NCI-H2107 treated with DMSO at 0.1 percent for 48 hours (cell line): Measurements from ENCODE around the gene IFNA14.
"Not testable (repeated sequence)": the region's sequence is repeated elsewhere in the genome, so short reads cannot be mapped to it uniquely, and the experiment has no call there.

Experiments
- DNase-seq: peaks from one replicate; lab custom pipeline; 2025; ENCODE audit not compliant: unreplicated experiment; lab: John Stamatoyannopoulos, UW

IFNA14 gene

DNA sequence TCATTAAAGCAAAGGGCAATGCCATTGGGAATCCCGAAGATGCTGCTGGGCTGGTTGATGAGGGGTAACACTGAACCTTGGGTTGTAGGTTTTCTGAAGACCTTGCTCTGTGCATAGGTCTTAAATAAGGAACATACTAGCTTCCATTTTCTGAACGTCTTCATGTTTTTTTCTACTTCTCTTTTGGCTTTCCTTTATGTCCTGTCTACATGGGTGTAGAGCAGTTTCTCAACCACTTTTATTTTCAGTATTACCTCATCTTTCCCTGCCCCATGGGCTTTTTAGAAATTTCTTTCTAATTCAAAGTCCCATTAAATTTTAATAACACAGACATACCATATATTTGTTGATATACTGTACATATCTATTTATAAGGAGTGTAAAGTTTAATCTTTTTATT, at the start of gene IFNA14:
TSS of gene IFNA14 (minus strand) at position 95 of the 400 bp plus-strand sequence. CDS start at position 25, 70 bp downstream.
- DNase-seq = no peak

DNA sequence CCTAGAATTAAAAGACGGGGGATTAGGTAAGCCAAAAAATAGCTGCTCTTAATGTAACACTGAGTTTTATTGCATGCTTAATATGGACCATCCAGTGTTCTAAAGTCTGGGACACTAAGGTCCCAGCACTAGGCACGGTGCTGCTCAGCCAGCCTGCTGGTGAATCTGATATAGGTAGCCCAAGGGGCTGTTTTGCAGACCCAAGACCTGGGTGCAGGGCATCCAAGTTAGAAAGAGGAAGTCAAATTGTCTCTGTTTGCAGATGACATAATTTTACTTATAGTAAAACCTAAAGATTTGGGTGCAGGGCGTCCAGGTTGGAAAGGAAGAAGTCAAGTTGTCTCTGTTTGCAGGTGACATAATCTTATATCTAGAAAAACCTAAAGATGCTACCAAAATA, 47.5 kb upstream of the IFNA14 start:
- DNase-seq = no peak

DNA sequence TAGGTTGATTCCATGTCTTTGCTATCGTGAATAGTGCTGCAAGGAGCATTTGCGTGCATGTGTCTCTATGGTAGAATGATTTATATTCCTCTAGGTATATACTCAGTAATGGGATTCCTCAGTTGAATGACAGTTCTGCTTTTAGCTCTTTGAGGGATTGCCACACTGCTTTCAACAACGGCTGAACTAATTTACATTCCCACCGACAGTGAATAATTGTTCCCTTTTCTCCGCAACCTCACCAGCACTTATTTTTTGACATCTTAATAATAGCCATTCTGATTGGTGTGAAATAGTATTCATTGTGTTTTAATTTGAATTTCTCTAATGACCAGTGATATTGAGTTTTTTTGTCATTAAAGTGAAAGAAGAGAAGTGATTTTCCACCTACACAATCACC, 46.9 kb upstream of the IFNA14 start:
- DNase-seq = no peak

DNA sequence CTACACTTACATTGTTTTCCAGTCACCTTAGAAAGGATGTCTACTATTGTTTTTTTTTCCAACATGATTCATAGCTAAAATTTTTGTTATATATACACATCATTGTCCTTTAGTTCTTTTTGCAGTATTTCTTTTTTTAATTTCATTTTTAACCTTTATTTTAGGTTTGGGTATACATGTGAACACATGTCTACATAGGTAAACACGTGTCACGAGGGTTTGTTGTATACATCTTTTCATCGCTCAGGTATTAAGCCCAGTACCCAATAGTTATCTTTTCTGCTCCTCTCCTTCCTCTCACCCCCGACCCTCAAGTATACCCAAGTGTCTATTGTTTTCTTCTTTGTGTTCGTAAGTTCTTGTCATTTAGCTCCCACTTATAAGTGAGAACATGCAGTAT, 46.3 kb upstream of the IFNA14 start:
- DNase-seq = no peak

DNA sequence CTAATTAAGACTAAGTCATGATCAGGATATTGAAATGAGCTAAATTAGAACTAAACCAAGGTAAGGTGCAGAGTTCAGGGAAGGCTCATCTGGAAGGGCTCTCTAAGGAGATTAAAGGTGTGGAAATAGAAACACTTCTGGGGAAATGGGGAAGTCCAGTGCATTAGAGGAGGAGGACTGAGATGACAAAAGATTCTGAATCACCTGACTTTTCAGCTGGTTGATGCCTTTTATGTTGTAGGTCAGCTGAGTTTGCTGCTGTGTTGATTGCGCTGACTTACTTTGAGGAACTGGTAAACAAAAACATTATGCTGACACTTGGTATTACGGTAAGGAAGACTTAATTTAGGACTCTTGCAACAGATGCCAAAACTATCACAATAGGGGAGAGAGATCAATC, 41.5 kb upstream of the IFNA14 start:
- no peak for DNase-seq

DNA sequence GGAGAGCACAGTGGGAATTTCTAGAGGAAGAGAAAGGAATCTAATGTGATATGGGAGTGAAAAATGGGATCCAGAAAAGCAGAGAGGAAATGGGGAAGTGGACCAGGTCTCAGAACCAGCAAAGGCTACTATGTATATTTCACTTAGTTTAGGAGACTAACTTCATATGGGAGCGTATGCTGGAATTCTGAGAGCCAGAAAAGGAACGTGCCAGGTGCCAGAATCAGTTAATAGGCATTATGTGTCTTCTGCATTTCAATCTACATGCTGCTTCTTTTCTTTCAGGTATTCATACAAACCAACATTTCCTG, 28.5 kb upstream of the IFNA14 start:
- DNase-seq = no peak

DNA sequence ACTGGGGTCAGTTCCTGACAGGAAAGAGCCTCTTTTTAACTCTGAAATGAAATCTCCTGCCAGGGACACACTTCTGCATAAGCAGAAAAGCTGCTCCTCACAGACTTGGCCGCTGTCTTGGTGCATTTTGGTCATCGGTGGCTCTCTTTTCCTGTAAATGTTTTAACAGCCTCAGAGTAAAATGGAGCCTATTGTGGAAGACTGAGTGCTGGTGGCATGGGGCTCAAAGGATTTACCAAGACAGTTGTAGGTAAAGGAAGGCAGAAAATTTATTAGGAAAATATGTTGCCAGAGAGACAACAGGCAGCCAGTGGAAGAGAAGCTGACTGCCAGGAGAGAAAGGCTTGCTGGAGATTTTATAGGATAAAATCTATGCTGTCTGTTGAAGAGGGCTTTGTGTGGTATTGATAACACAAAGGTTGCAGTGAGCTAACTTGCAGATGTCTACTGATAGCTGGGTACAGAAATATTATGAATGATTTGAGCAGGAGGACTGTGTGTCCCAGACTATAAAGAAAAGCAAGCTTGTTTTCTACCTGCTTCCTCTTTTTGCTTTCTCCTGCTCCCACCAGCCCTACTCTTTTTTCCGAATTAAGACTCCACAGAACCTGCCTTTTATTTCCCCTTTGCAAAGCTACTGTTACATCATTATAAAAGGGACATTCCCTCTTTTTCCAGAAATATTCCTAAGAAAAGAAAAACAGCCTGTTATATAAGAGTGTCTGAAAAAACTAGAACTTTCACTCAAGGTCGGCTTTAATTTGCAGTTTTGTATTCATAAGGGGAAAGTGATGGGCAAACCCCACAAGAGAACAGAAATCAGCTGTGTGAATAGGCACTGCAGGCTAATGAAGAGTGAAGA, 27.9 kb upstream of the IFNA14 start:
- DNase-seq = no peak

DNA sequence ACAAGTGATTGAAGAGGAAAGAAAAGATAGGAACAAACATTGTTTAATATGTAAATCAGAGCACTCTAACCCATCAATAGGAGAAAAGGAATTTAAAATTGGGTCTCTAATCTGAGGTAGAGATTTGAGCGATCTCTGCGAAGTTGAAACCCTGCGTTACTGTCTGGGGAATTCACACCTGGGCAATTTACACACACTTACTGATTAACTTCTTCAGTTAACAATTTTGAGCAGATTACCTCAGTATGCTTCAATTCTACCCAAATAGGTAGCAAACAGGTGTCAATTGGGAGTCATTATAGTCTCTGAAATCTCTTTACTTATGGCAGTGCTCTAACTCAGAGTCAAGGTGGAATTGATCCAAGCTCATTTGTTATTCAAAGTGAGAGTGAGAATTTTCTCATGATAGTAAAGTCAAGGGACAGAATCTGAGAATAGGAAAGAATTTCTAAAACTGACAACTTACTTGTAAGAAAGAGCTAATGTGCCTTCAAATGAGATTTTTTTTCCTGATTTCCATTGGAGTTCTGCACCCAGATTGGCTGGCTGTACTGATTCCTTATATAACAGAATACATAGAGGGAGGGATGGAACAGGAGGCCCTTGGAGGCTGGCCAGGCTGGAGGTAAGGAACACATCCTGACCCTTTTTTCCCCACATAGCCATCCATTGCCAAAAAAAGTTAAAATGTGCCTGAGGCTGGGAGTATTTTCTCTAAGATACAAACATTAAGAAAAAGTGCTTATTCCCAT, 27.1 kb upstream of the IFNA14 start:
- no peak for DNase-seq

DNA sequence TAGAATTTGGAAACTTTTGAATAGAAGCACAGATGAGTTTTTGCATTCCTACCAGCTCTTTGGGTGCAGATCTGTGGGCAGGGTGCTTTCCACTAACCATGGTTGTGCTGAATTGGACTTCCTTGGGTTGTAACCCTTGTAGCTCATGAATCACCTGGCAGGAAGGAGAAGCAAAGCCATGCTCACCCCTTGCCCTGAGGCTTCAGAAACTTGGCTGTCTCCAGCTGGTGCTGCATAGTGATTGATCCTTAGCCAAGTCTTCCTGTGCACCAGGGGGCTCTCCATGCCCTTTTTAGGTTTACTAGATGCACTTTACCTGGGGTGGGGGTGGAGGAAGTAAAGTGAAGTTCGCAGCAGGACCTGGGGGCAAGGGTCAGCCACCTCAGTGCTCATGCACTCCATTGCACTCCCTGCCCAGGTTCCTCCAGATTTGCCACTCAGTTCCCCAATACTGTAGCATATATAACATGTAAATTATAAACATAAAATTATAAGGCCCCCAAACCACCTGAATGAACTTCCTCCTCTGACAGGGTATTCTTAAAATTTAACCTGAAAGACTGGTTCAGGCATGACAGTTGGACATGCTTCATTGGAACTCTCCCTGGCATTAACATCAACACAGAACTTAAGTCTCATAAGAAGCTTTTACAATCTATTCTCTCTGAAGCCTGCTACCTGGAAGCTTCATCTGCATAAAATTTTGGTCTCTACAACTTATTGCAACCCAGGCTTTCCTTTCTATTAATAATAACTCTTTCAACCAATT, 25.8 kb upstream of the IFNA14 start:
- DNase-seq = no peak

DNA sequence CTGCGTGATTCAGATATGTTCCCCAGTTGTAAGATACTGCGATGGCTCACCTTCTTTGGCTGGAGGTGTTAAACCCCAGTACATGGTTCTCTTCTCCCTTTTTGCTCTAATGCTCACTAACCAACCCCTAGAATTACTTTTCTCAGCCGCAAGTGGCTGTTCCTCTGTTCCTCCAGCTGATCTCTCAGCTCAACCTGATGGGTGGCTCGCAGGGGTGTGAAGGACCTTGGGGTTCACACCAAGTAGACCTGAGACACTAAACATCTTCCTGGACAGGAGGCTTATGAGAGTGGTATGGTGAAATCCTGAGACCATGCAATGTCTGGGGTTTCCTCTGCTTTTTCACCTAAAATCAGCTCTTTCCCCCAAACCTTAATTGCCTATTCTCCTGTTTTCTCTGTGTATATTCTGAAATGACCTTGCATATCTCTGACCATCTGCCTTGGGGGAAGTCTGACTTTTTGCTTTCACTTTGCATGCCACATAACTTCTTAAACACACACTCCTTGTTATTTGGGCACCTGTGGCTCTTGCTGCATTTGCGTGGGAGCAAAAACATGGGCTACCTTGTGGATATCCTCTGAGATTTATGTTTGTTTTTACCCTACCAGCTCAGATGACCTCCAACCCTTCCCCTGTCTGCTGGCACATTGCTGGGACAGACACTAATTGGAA, 15.9 kb upstream of the IFNA14 start:
- no peak for DNase-seq

DNA sequence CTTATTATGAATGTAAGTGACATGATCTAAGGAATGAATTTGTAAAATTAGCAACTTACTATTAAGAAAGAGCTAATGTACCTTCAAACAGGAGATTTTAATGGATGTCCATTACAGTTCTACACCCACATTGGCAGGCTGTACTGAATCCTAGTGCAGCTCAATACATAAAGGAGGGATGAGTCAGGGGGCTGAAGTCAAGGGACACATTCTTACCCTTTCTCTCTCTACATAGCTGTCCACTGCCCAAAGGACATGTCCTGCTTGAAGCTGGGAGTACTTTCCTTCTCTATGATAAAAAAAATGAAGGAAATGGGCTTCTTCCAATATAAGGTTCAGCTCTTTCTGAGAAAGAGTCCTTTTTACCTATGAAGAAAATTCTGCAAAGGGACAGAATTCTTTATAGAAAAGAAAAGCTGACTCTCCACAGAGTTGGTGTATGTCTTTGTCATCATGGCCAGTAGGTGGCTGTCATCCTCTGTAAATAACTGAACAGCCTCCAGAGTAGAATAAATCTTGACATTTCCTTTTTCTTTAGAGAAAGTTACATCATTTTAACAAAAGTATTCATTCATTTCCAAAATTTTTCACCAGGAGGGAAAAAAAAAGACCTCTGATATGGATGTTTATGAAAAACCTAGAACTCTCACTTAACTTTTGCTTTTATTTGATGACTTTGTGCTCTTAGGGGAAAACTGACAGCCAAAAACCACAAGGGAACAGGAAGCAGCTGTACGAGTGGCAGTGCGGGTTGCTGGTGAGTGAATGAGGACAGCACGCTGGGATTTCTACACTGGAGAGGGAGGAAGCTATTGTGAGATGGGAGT, 13.1 kb upstream of the IFNA14 start:
- peak; percentile 28 for DNase-seq

DNA sequence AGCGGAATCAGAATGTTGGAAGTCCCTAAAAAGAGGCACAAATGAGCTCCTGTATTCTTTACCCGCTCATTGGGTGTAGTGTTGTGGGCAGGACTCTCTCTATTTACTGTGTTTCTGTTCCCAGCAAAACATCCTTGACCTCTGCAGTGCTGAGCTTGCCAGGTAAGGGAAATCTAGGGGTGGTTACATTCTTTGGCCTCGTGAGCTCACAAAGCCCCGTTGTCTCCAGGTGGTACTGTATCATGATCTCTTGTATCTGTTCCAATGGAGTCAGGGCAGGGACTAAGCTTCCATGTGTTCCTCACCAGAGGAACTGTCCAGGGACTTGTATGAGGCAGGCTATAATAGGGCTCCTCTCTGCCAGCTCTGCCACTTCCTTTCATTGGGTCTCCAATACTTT, 11.8 kb upstream of the IFNA14 start:
- no peak for DNase-seq

DNA sequence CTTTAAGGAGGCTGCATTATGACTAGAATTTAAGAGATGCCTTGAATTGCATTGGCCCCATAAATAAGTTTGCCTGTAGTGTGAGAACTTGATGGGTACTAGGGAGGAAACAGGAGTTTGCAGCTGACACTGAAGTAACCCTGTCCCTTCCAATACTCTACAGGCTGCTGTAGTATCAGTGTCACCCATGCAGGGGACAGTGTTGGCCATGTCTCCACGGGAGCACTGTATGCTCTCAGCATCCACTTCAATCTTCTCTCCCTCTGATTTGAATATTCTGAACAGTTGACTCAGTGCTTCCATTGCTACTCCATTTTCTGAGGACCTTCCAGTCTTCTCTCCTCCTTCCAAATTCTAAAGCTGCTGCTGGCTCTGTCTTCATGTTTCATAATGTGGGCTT, 11.4 kb upstream of the IFNA14 start:
- DNase-seq = no peak

DNA sequence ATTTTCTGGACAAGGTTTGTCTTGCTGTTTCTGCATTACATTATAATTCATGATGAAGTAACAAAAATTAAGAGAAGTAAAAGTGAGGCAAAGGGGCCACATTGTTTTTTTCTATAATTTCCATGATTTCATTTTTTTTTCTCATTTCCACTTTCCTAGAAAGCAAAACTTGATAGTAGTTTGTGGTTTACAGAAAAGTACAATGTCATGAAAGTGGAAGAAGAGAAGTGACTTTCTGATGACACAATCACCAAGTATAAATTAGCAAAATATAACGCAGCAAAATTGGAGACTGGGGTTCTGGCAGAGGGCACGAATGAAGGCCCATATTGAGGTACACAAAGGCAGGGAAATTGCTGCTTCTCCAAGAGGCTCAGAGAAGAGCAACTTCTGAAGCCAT, 5.0 kb upstream of the IFNA14 start:
- no peak for DNase-seq

DNA sequence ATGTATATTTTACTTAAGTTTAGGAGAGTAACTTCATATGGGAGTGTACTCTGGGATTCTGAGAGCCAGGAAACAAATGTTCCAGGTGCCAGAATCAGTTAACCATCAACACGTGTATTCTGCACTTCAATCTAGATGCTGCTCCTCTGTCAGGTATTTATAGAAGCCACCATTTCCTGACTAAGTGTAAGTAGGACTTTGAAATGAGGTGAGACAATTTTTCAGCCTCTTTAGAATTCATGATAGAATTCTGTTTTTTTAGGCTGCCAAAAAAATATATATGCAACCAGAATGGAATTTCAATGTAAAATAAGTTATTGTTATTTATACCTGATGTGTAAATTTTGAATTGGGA, 3.5 kb downstream of the IFNA14 start:
- DNase-seq = not testable (repeated sequence)

DNA sequence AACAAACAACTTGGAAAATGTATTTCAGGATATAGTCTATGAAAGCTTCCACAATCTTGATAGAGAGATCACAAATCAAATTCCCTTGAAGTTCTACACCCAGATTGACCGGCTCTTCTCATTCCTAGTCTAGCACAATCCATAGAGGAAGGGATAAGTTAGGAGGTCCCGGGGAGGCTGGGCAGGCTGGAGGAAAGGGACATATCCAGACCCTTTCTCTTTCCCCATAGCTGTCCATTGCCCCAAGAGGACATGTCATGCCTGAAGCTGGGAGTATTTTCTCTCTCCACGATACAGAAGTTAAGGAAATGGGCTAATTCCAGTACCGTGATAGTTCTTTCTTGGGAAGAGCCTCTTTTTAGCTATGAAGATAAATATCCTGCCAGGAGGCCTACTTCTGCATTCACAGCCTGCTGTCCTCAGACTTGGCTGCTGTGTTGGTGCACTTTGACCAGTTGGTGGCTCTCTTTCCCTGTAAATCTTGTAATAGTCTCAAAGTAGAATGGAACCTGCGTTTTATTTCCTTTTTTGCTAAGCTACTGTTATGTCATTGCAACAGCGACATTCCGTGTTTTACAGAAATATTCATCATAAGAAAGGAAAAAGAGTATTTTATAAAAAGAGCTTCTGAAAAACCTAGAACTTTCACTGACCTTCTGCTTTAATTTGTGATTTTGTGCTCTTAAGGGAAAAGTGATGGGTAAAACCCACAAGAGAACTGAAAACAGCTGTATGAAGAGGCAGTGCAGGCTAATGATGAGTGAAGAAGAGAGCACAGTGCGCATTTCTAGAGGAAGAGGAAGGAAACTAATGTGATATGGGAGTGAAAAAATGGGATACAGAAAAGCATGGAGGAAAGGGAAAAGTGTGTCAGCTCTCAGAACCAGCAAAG, 4.1 kb downstream of the IFNA14 start:
- peak; percentile 41 for DNase-seq

DNA sequence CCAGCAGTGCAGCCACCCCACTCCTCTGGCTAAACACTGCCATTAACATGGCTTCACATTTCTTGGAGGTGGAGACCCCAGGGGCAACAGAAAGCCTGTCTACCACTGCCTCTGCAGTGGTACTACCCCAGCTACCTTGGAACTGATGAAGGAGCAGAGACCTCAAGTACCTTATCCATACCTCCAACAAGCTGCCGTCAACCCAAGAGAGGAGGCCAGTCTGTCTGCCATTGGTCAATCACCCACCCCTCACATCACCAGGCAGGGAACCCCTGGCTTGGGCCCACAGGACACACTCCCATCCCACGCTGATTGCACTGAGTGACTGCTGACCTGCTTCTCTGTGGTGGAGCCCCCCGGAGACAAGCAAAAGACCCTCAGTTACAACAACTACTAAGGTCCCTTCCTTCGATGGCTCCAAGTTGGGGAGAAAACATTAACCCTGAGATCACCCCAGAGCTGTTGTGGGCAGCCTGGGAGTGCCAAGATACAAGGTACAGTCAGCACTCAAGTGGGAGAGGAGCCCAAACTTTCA, 5.6 kb downstream of the IFNA14 start:
- no peak for DNase-seq

DNA sequence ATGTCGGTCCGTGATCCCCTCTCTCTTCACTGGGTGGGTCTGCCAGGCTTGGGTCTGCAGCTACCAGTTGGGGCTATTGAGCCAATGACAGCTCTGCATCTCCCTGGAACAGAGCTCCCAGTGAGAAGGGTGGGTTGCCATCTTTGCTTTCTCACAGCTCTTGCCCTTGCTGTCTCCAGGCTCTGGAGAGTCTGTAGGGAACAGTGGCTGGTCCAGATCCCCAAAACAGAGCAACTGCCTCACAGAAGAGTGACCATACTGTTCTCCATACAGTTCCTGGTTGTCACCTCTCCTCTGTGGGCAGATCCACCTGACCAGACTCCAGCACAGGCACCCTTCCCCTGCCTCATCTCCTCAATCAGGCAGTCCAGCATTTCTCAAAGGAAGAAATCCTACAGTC, 6.5 kb downstream of the IFNA14 start:
- no peak for DNase-seq

DNA sequence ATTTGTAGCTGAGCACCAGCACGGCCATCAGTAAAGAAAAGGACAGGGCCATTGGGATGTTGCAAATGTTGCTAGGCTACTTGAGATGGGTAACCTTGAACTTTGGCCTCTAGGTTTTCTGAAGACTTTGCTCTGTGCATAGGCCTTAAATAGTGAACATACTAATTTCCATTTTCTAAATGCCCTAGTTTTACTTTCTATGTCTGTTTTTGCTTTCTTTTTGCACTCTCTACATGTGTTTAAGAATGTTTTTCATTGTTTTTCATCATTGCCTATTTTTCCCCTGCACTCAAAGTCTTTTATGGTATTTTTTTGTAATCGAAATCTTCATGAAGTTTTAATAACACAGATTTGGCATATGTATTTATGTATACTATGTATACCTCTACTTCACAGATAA, 11.7 kb downstream of the IFNA14 start, which contains the start of gene IFNA17:
TSS of gene IFNA17 (minus strand) at position 101 of the 400 bp plus-strand sequence. CDS start at position 52, 49 bp downstream.
- DNase-seq = no peak
